Stimulated activated CD4-positive, alpha-beta T cell treated with anti-CD3 and anti-CD28 coated beads, TNF-alpha, amount 100 ng/mL, for 48 hours (primary cell): ENCODE data around the gene OGFOD2.

Source experiments
- DNase-seq, 3 donors: peaks; one replicate each; pipeline ENCODE4 v3.0.0-alpha.2; 2020; ENCODE audit warnings: low read depth in 3 of 3

OGFOD2 gene

GRCh38 chr12:122989225-122989839, 14.3 kb downstream of the OGFOD2 start:
- DNase-seq: no peak

GRCh38 chr12:122989874-122990419, 14.9 kb downstream of the OGFOD2 start:
- no peak for DNase-seq

GRCh38 chr12:122990561-122990960, 15.5 kb downstream of the OGFOD2 start:
- no peak for DNase-seq

DNA sequence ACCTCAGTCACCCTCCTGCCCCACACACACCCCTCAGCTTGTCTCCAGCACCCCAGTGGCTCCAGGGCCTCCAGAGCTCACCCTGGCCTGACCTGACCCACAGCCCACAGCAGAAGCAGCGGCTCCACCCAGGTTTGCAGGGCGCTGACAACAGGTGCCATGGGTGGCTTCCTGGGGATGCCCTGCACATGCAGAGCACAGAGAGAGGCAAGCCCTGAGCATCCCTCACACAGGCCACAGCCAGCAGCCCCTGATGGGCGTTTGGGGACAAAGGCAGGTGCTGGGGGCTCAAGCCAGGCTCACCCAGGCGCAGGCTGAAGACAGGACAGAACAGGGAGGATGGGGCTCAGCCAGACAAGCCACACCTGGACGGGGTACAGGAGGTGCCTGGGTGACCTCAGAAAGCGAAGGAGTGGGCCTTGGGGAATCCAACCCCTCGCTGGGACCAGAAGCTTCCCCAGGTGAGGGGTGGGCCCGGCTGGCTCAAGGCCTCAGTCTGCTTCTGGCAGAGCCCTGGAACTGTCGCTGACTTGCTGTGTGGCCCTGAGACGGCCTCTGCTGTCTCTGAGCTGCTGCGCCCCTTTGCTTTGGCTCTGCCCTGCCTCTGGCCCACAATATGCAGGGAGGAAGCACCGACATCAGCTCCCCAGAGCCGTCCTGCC, 16.0 kb downstream of the OGFOD2 start:
- no peak for DNase-seq

DNA sequence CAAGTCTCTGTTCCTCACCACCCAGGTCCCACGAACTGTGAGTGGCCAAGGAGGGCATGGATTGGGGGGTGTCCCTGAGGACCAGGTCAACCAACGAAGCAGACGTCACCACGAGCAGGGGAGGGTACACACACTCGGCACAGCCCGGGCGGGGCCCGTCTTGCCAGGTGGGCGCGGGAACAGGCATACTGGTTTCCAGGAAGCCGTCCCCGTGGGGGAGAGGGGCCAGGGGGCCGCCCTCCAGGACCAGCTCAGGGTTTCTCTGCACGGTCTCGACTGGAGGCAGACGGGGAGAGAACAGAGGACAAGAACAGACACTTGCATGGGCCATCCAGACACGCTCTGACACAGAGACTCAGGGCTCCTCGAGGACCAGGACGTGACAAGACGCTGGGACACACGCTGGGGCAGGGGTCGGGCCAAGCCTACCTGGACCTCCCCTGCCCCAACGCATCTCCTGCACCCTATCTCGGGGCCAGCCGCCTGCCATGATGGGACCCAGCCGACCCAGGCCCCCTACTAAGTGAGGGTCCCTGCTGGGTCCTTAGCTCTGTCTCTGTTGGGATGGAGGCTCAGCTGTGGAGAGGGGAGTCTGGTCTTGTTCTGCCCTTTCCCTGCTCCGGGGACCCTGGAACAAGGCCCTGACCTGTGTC, 16.7 kb downstream of the OGFOD2 start:
- no peak for DNase-seq

GRCh38 chr12:122992386-122992785, 17.3 kb downstream of the OGFOD2 start:
- no peak for DNase-seq

- no peak for DNase-seq
These were observed 19.2 kb downstream of the OGFOD2 start for GRCh38 chr12:122994140-122994675.

DNA sequence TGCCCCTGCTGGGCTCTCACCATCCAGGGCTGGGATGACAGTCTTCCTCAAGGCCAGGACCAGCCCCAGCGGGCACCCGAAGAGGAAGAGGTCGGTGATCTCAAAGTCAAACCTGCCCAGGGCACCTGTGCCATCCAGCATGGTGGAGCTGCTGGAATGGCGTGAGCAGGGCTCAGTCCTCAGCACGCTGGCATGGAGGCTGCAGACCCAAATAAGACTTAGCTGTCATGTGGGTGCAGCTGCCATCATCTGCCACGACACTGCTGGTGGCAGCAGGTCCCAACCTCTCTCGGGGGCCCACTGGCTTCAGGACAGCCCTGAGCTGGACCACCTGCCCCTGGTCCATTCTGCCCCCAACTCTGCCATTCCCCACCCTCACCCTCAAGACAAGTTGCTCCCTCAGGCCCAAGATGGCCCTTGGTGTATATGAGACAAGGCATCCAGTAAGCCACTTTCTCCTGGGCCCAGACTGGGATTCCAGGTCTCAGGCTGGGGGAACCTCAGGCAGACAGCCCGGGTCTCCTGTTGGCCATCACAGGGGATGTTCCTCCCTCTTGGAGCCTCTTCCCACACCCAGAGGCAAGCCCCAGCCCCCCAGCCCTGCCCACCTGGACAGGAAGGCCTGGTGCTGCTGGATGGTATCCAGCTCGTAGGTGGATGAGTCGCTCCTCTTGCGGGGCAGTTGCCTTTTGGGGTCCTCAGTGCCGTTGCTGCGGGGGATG, 19.9 kb downstream of the OGFOD2 start:
- DNase-seq: no peak

DNA sequence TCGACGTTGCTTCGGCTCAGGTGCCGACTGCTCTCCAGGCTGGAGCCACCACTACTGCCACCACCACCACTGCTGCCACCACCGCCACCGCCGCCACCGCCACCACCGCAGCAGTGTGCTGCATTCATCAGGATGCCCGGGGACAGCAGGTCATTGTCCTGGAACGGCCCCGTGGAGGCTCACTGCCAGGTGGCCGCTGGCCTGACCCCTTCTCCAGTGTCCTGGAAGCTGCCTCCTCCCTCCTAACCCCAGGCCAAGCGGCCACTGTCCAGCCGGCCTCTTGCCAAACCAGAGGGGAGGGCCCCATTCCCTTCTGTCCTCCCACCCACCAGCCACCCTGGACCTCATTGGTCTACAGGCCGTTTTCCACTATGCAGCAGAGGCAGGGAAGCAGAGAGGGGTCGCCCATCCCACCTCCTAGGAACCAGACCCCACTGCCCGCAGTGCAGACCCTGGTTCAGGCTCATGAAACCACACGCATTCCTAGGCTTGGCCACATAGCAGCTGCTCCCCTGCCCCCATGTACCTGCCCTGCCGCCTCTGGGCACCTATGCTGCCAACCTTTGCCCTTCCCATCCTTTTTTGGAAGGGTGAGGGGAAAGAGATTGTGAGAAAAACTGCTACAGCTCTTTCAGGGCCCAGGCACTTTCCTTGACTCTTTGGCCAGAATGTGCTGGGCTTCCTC, 20.6 kb downstream of the OGFOD2 start:
- no peak for DNase-seq

- DNase-seq: no peak
These were observed 21.2 kb downstream of the OGFOD2 start for GRCh38 chr12:122996188-122996601.

DNA sequence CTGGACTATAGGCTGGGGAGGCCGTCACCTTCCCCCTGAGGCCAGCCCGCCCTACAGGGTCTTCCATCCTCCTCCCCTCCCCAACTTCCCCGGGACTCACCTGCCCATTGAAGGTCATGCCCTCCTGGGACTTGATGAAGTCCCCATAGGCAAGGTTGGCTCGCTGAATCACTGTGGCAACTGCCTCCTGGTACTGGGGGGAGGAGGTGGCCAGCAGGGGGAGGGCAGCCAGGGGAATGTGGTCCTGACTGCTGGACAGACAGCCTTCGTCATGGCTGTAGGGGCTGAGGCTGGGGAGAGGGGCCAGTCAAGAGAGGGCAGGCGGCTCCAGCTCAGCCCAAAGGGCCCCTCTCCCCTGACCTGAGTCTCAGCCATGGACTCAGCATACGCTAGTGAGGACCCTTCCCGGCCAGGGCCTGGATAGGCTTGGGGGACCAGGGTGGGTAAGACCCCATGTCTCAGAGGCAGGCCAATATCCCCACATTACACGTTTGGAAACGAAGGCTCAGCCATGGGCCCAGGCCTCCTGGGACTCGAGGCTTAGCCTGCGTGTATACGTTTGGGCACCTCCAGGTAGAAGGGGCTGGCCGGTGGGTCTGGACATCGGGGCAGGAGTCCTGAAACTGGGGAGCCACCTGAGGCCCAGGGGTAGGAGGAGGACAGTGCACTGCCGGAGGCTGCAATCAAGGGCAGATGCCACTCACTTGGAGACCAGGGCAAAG, 21.7 kb downstream of the OGFOD2 start:
- DNase-seq: no peak

DNA sequence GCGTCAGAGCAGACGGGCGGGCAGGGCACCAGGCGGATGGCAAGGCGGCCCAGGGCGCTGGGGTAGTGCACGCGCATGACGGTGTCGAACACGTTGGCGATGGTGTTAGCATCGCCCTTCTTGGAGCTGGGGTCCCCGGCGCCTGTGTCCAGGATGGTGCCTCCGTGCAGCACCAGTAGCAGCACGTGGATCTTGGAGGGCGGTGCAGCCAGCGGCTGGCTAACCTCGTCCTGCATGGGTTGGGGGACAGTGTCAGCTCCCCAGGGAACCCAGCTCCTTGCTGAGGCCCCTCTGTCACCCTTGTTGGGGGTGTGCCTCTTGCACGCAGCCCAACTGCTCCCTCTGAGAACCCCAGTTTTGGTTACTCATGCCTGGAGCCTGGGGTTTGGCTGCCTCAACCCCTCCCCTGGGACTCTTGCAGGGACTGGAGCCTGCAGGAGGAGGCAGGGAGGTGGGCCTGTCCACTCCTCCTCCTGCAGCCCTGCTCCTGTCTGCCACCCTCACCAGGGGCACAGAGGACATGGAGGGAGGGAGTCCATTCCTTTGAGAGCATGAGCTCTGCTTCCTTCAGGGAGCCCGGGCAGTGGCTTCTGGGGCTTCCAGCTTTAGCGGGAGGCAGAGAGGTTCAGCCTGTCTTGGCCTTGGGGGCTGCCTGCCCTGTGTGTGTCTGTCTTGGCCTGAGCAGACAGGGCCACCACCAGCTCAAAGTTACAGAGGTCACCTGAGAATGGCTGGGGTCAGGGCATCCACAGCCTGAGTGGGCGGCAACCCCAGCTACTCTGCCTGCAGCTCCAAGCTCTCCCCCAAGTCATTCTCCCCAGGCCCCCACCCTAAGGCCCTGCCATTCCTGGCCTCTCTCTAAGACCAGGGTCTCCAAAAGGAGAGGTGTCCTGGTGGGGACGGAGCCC, 22.6 kb downstream of the OGFOD2 start:
- DNase-seq: no peak

GRCh38 chr12:122998316-122998715, 23.3 kb downstream of the OGFOD2 start:
- DNase-seq: no peak

GRCh38 chr12:122999196-122999946, 24.3 kb downstream of the OGFOD2 start:
- no peak for DNase-seq

GRCh38 chr12:122999986-123000420, 25.0 kb downstream of the OGFOD2 start:
- no peak for DNase-seq

DNA sequence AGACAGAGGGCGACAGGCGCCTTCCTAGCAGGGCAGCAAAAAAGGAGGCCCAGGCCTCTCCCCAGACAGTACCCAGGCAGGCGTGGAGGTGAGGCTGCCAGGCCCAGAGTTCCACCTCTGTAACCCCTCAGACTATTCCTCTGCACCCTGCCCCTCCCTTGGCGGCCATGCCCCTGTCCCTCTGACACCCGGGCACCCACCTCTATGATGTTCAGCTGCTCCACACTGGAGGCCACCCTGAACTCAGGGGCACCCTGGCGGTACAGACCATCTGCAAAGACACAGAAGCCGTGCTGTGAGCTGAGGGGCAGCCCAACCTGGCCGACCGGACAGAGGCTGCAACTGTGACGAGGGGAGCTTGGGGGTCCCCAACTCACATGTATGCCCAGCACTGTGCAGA, 25.5 kb downstream of the OGFOD2 start:
- no peak for DNase-seq

DNA sequence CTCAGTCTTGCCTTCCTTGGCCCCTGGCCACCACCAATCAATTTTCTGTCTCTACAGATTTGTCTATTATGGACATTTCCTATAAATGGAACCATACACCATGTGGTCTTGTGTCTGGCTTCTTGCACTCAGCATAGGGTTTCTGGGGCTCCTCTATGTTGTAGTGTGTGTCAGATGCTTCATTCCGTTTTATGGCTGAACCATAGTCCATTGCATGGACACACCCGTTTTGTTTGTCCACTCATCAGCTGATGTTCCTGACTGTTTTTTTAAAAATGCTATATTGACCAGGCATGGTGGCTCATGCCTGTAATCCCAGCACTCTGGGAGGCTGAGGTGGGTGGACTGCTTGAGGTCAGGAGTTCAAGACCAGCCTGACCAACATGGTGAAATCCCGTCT, 26.4 kb downstream of the OGFOD2 start:
- no peak for DNase-seq

DNA sequence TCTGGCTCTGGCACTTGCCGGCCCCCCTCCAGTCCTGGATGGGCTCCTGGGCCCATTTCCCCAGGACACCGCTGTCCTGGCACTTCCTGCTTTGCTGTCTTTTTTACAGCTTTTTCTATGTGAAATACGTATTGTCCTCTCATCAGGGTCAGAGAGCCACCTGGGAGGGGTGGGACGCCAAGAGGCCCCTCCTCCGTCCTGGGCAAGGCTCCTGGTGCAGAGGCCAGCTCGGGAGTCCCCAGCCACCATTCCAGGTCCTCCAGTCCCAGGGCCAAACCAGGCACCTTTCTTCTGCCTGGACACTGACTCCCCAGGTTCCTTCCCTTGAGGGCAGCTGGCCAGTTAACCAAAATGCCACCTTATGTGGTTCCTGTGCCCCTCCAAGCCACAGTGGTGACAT, 28.2 kb downstream of the OGFOD2 start:
- DNase-seq: no peak

- DNase-seq: no peak
These were observed 29.2 kb downstream of the OGFOD2 start for GRCh38 chr12:123004287-123004686.
